GM12891 (cell line): ENCODE results near the gene HDAC6.

ENCODE experiments used
- POLR2A ChIP-seq: IDR thresholded peaks from 2 replicates; pipeline ENCODE4 v1.6.1; 2011; ENCODE audit warnings: low read depth, low read length, control low read depth
- POLR2AphosphoS5 ChIP-seq: IDR thresholded peaks from 2 replicates; pipeline ENCODE4 v1.6.1; 2011; ENCODE audit warnings: low read depth, low read length, control low read depth
- SPI1 ChIP-seq: IDR thresholded peaks from 2 replicates; pipeline ENCODE4 v1.6.1; 2011; ENCODE audit warnings: low read depth, low read length, control low read depth
- TAF1 ChIP-seq: IDR thresholded peaks from 2 replicates; pipeline ENCODE4 v1.6.1; 2011; ENCODE audit warnings: low read depth, low read length, control low read depth

DNA sequence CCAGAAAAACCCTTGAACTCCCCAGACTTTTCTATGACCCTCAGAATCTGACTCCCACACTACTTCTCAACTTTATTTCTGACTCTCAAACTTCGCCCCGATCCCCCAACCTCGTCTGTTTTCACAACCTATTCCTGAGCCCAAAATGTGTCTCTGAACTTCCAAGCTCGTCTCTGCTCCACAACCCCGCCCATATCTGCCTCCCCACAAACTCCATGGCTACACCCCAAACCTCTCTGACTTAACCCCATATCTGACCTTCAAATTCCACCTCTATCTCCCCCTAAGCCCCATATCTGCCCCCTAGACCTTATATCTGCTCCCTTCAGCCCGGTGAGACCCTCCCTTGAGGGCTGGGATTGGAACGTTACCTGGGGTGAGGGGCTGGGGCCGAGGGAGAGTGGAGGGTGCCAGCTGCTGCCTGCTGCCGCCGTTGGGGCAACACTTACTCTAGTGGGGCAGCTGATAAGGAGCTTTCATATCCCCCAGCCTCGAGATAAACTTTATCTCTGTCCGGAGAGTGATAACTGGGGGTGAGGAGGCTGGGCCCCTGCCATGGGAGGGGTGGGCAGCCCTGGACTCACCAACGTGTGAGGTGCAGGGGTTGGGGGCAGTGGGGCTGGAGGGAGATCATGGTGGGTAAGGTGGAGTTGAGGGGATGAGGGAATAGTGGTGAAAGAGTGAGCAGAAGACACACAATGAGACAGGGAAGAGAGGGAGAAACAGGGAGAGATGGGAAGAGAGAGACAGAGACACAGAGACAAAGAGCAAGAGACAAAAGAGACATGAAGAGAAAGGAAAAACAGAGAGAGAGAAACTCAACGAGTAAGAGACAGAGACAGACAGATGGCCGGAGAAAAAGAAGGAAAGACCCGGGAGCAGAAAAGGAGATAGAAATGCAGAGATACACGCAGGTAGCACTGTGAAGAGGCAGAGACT lies 14.1 kb upstream of the HDAC6 start:
- TF ChIP-seq POLR2A, result no peak
- no peak for TF ChIP-seq TAF1
- no peak for TF ChIP-seq POLR2AphosphoS5
- no peak for TF ChIP-seq SPI1
